Stomach smooth muscle (tissue), 2 donors: ENCODE data around the gene PRODH.
"Not testable (repeated sequence)": the region's sequence is repeated elsewhere in the genome, so short reads cannot be mapped to it uniquely, and the experiment has no call there.

Source experiments
- H3K27ac ChIP-seq: one replicate; pipeline ENCODE4 v1.7.0; 2013; ENCODE audit warnings: mild to moderate bottlenecking, low read length, inconsistent platforms
- H3K27me3 ChIP-seq, 2 donors: one replicate each; pipeline ENCODE4 v1.7.0; 2013; ENCODE audit warnings: low read length in 2 of 2; ENCODE audit not compliant: insufficient read depth in 2 of 2, control insufficient read depth in 1 of 2
- H3K36me3 ChIP-seq, 2 donors: one replicate each; pipeline ENCODE4 v1.7.0; 2013; ENCODE audit warnings: low read length in 2 of 2; ENCODE audit not compliant: control insufficient read depth in 2 of 2, insufficient read depth in 2 of 2
- H3K4me1 ChIP-seq: one replicate; pipeline ENCODE4 v1.7.0; 2013; ENCODE audit warnings: low read length; ENCODE audit not compliant: control insufficient read depth, insufficient read depth
- H3K4me3 ChIP-seq, 2 donors: one replicate each; pipeline ENCODE4 v1.7.0; 2013; ENCODE audit warnings: low read length in 2 of 2
- H3K9ac ChIP-seq, 2 donors: one replicate each; pipeline ENCODE4 v1.7.0; 2013; ENCODE audit warnings: low read length in 2 of 2, mild to moderate bottlenecking in 1 of 2
- H3K9me3 ChIP-seq, 2 donors: one replicate each; pipeline ENCODE4 v1.7.0; 2013; ENCODE audit warnings: low read length in 2 of 2; ENCODE audit not compliant: control insufficient read depth in 2 of 2
- donor health status: healthy.
- donor health status: Pancreatic carcinoma.

PRODH gene

DNA sequence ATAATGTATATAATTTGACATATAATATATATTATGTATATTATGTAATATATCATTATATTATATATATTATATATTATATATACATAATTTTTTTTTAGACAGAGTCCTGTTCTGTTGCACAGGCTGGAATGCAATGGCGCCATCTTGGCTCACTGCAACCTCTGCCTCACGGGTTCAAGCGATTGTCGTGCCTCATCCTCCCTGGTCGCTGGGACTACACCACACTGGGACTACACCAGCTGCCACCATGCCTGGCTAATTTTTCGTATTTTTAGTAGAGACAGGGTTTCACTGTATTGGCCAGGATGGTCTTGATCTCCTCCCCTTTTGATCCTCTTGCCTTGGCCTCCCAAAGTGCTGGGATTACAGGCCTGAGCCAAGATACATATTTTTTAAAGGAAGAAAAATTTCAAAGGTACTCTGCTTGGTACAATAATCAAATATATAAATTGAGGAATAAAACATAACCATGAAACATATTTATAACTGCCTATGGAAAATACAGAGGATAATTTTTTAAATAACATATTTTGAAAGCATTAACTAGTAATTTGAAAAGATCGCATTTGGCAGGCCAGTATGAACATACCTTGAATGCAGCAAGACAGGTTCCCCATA is 39.9 kb downstream of the PRODH start:
- H3K36me3 ChIP-seq, H3K27me3 ChIP-seq, H3K4me1 ChIP-seq, H3K9me3 ChIP-seq, H3K4me3 ChIP-seq, H3K9ac ChIP-seq, H3K27ac ChIP-seq: not testable (repeated sequence)

DNA sequence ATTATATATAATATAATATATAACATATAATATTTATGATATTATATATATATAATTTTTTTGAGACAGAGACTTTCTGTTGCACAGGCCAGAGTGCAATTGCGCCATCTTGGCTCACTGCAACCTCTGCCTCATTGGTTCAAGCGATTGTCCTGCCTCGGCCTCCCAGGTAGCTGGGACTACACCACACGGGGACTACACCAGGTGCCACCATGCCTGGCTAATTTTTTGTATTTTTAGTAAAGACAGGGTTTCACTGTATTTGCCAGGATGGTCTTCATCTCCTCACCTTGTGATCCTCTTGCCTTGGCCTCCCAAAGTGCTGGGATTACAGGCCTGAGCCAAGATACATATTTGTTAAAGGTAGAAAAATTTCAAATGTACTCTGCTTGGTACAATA is 42.3 kb downstream of the PRODH start:
- not testable (repeated sequence) for H3K4me3 ChIP-seq, H3K4me1 ChIP-seq, H3K36me3 ChIP-seq, H3K27me3 ChIP-seq, H3K9ac ChIP-seq, H3K9me3 ChIP-seq, H3K27ac ChIP-seq

DNA sequence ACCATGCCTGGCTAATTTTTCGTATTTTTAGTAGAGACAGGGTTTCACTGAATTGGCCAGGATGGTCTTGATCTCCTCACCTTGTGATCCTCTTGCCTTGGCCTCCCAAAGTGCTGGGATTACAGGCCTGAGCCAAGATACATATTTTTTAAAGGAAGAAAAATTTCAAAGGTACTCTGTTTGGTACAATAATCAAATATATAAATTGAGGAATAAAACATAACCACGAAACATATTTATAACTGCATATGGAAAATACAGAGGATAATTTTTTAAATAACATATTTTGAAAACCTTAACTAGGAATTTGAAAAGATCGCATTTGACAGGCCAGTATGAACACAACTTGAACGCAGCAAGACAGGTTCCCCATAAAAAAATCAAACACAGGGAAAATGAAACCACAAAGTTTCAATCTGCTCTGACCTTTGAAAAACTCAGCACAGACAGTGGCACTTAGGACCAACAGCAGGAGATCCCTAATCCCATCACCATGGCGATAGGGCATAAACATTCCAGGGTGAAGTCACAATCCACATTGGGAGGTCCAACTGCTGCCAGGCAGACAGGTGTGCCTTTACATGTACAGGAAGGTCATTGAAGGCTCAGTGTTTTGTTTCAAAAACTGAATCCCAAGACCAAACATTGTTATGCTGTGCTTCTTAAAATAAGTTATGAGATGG is 45.4 kb downstream of the PRODH start:
- H3K9ac ChIP-seq, H3K4me1 ChIP-seq, H3K27ac ChIP-seq, H3K27me3 ChIP-seq, H3K9me3 ChIP-seq, H3K4me3 ChIP-seq, H3K36me3 ChIP-seq: not testable (repeated sequence)

DNA sequence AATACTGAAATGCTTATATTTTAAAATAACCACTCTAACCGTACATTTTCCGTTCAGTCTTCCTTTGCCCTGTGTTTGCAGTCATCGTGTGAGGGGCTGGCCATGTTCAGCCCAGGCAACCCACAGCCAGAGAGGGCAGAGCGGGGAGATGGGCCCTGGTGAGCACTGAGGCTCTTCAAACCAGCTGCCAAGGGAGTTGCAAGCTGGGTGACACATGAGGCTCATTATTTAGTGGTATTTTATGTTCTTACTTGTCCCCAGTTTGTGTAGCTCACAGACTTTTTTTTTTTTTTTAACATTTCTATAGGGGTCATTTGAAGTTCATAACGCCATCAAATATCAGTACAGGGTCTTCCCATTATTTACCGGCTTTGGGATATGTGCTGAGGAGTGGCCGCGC is 48.0 kb downstream of the PRODH start:
- Histone ChIP-seq H3K4me1 (no peaks in the 10 kb centered on the region), H3K27me3 (no peaks in the 10 kb centered on the region), H3K9me3 (no peaks in the 10 kb centered on the region), H3K27ac (no peak overlapping the region), H3K4me3 (no peak overlapping the region), H3K36me3 (no peaks in the 10 kb centered on the region), H3K9ac (no peak overlapping the region)

DNA sequence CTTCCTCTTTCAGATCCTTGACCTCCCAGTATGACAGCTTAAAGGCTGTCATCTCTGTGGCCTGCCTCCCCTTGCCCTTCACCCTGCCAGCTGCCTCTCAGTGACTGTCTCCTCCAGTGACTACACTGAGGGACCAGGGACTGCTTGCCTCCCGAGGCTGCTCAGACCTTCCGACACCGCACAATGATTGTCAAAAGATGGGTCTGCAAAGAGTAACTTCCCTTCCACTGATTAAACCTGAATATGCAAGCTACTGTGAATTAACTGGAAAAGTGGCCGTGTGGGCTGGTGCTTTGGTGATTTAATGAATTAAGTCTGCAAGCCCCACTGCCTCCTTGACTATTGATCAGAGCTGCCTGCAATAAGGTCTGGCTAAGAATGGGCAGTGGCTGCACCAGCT is 51.6 kb downstream of the PRODH start:
- H3K4me1 ChIP-seq, H3K36me3 ChIP-seq: not testable (repeated sequence)

GRCh38 chr22:18881260-18881659 is 54.8 kb downstream of the PRODH start:
- H3K27ac ChIP-seq, H3K4me3 ChIP-seq, H3K9me3 ChIP-seq, H3K4me1 ChIP-seq, H3K9ac ChIP-seq, H3K36me3 ChIP-seq, H3K27me3 ChIP-seq: not testable (repeated sequence)

More for the DNA sequence above, 51.6 kb downstream of the PRODH start:
- H3K9ac ChIP-seq, H3K27ac ChIP-seq, H3K4me3 ChIP-seq, H3K9me3 ChIP-seq, H3K27me3 ChIP-seq: not testable (repeated sequence)
